Bronchial epithelial cell (primary cell): Measurements from ENCODE around the gene PPP3CA. TPM values are rescaled to one million over a fixed set of nuclear protein-coding genes. Genes with fewer than 3 reads are reported as not detected.

ENCODE experiments used
- DNase-seq: peaks from one replicate; pipeline ENCODE4 v3.0.0-alpha.2; 2010; ENCODE audit warnings: low read depth
- FAIRE-seq: peaks from 2 replicates; lab custom pipeline; 2011; peaks lifted over from hg19 to GRCh38; lab: Jason Lieb, UNC
- H3K27me3 ChIP-seq: 2 replicates; pipeline ENCODE4 v1.5.1; 2011; ENCODE audit warnings: low read length; ENCODE audit not compliant: control insufficient read depth, insufficient read depth
- H3K36me3 ChIP-seq: 2 replicates; pipeline ENCODE4 v1.5.1; 2011; ENCODE audit warnings: low read length; ENCODE audit not compliant: control insufficient read depth, insufficient read depth
- H3K4me3 ChIP-seq: 2 replicates; pipeline ENCODE4 v1.5.1; 2011; ENCODE audit warnings: mild to moderate bottlenecking, low read depth, low read length, control low read depth
- CTCF ChIP-seq: IDR thresholded peaks from 2 replicates; pipeline ENCODE4 v1.5.1; 2011; ENCODE audit warnings: mild to moderate bottlenecking, moderate library complexity, low read length, control low read depth, inconsistent platforms; ENCODE audit not compliant: insufficient read depth, severe bottlenecking
- total RNA-seq: library from RNA; depleted of rRNA; stranded (reverse); fragments of >200 nt; gene quantifications from 2 replicates; pipeline ENCODE4 v1.2.1, GENCODE V29; 2014

The PPP3CA gene
- total RNA-seq, 1 donor from 2014 or later, result 48.2 TPM

DNA sequence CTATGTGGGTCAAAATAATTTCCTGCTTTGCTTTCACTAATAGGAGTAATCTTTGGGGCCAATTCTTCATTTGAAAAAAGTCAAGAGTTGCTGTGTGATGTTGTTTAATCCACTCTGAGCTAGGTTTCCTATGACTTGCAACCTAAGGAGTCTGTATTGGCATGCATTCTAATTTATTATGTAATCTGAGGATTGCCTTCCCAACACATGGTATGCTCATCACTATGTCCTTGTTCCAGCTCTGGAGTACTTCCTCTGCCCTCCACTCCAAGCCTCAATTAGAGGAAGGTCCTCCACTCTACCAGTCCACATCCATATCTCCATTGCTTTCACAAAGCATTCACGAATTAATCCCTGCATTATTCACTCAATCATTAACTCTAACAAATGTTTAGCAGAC lies 56.1 kb downstream of the PPP3CA start:
- no peak for FAIRE-seq
- Histone ChIP-seq H3K27me3 (no peaks in the 10 kb centered on the region), H3K36me3 (no peaks in the 10 kb centered on the region), H3K4me3 (no peak overlapping the region)
- no peak for TF ChIP-seq CTCF
- no peak for DNase-seq

DNA sequence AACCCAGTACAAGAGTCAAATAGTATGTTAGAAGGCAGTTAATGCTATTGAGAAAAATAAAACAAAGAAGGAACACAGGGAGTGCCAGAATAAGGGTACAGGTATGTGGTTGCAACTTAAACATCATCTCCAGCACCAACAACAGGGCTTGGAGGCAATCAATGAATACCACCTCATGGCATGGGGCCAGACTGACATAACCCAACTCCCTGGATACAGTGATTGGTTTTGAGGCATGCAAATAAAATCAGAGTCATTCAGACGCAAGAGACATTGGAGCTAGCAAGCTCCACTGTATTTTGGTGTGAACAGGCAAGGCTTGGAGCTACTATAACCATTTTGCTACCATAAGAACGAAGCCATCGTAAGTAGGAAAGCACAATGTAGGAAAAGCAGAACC lies 56.7 kb downstream of the PPP3CA start:
- no peak for TF ChIP-seq CTCF
- FAIRE-seq (no peak), DNase-seq (no peak)
- H3K36me3 ChIP-seq, result no peaks in the 10 kb centered on the region
- no peaks in the 10 kb centered on the region for H3K27me3 ChIP-seq
- no peak overlapping the region for H3K4me3 ChIP-seq

GRCh38 chr4:101289306-101289705 lies 58.0 kb downstream of the PPP3CA start:
- no peaks in the 10 kb centered on the region for H3K36me3 ChIP-seq
- H3K27me3 ChIP-seq, result no peaks in the 10 kb centered on the region
- no peak for TF ChIP-seq CTCF
- FAIRE-seq (no peak), DNase-seq (no peak)
- no peak overlapping the region for H3K4me3 ChIP-seq

DNA sequence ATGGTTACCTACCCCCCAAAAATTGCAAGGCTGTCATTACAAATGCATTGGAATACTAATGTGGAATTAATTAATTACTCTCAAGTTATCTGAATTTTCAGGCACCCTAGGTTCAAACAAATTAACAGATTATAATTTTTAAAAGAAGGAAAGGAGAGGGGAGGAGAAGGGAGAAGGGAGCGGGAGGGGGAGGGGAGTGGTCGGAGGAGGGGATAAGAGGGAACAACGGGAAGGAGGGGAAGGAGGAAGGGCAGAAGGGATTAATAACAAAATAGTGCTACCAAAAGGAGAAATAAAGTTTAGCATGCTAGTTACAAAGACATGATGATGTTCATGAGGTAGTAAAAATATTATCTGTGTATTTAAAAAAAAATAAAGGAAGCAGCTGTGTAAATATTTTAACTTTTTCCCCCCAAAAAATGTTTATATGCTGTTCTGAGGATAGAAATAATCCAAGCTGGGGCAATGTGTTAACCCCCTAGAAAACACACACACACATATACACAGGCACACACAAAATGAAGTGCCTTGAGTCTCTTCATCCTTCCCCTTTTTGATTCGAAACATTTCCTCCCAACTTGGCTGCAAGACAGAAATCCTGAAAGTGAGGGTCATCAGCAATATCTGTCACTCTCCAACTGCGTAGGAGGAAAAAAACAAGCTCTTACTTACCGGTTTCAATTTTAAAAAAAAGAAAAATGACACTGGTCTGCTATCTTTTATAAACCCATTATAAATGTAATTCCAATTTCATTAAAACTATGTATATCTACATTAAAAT lies 58.8 kb downstream of the PPP3CA start:
- no peak for FAIRE-seq

DNA sequence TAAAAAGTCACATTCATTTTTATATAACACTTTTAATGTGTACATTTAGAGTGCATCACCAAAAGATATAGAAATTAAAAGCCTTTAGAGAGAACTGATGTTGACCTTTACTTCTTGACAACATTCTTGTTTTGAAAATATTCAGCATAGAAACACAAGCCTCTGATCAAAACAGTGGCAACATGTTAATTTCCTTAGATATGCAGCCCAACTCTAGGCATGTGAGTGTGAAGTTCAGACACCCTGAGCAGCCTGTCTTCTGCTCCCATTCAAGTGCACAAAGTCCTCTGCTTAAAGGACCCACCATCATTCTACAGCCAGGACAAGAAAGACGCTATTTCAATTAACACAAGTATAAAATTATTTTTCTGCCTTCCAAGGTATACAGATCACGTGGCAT lies 60.0 kb downstream of the PPP3CA start:
- TF ChIP-seq CTCF, result no peak
- no peak for FAIRE-seq
- Histone ChIP-seq H3K27me3 (no peaks in the 10 kb centered on the region), H3K36me3 (no peaks in the 10 kb centered on the region), H3K4me3 (no peak overlapping the region)
- no peak for DNase-seq

More for the DNA sequence above, 58.8 kb downstream of the PPP3CA start:
- H3K27me3 ChIP-seq, result no peaks in the 10 kb centered on the region
- DNase-seq, result no peak
- no peaks in the 10 kb centered on the region for H3K36me3 ChIP-seq
- no peak overlapping the region for H3K4me3 ChIP-seq
- no peak for TF ChIP-seq CTCF

GRCh38 chr4:101286663-101287062 lies 60.7 kb downstream of the PPP3CA start:
- no peak for FAIRE-seq
- TF ChIP-seq CTCF, result no peak

More at GRCh38 chr4:101286663-101287062, 60.7 kb downstream of the PPP3CA start:
- H3K4me3 ChIP-seq, result no peak overlapping the region
- DNase-seq, result no peak
- H3K27me3 ChIP-seq, result no peaks in the 10 kb centered on the region
- H3K36me3 ChIP-seq, result no peaks in the 10 kb centered on the region
